ENCODE results near the gene AGPAT3.

- TF ChIP-seq CTCF (IDR thresholded peaks at IDR 0.05) (no peak), POLR2A (IDR thresholded peaks at IDR 0.05) (no peak)
Observed at GRCh38 chr21:43905726-43906455, 40.9 kb downstream of the AGPAT3 start.

All from esophagus squamous epithelium (tissue), 4 donors.